Panc1 (cell line): ENCODE results near the gene PCDHGB4.

ENCODE experiments used
- CTCF ChIP-seq: fragments of 450-650 bp; IDR thresholded peaks from 2 replicates; pipeline ENCODE4 v1.5.1; 2017; ENCODE audit warnings: mild to moderate bottlenecking
- POLR2AphosphoS5 ChIP-seq: IDR thresholded peaks from 2 replicates; pipeline ENCODE4 v1.6.1; 2012; ENCODE audit warnings: mild to moderate bottlenecking, low read depth, low read length, moderate library complexity
- REST ChIP-seq, 2 experiments: IDR thresholded peaks; 2 replicates each; pipeline ENCODE4 v1.6.1; 2011 to 2012; ENCODE audit warnings: low read depth in 2 of 2, control low read depth in 1 of 2, low read length in 1 of 2, mild to moderate bottlenecking in 1 of 2, moderate library complexity in 1 of 2; ENCODE audit not compliant: insufficient read depth in 1 of 2
- TCF7L2 ChIP-seq: IDR thresholded peaks from 2 replicates; pipeline ENCODE4 v1.6.1; 2011; ENCODE audit warnings: mild to moderate bottlenecking, low read depth, low read length, inconsistent platforms

- TF ChIP-seq CTCF (no peak), TCF7L2 (no peak), POLR2AphosphoS5 (no peak), REST (IDR thresholded peaks at IDR 0.05; ENCODE audit: insufficient read depth in 1 of 2, low read depth in 2 of 2, low read length in 1 of 2) (no peak)
These were observed 23.4 kb upstream of the PCDHGB4 start, which contains the start of gene PCDHGA5 for GRCh38 chr5:141363952-141364660.
